Heart left ventricle (tissue), 16 donors: Measurements from ENCODE around the gene PLB1. TPM values are rescaled to one million over a fixed set of nuclear protein-coding genes. Genes with fewer than 3 reads are reported as not detected.

Experiments used
- ATAC-seq, 4 donors: fragments of 200-7000 bp; cut with Tn5 transposase; one replicate each; pipeline ENCODE4 v1.9.1; 2020 to 2022; ENCODE audit warnings: moderate library complexity in 4 of 4, mild to moderate bottlenecking in 3 of 4, moderate number of reproducible peaks in 1 of 4
- DNase-seq, 5 donors: peaks; one replicate each; pipeline ENCODE4 v3.0.0-alpha.2; 2020
- H3K27ac ChIP-seq, 12 donors: fragments of 200-600 bp; sonication (generic) in 4 of 12; one replicate each; pipeline versions ENCODE4 v1.5.0 to v1.8.0; 2016 to 2022; ENCODE audit warnings: mild to moderate bottlenecking in 2 of 12
- H3K27me3 ChIP-seq, 9 donors: fragments of 200-600 bp; sonication (generic) in 2 of 9; one replicate each; pipeline versions ENCODE4 v1.5.1 to v1.8.0; 2016 to 2022; ENCODE audit warnings: mild to moderate bottlenecking in 3 of 9
- H3K36me3 ChIP-seq, 9 donors: fragments of 200-600 bp; sonication (generic) in 2 of 9; one replicate each; pipeline versions ENCODE4 v1.5.0 to v1.8.0; 2018 to 2022; ENCODE audit warnings: mild to moderate bottlenecking in 2 of 9
- H3K4me1 ChIP-seq, 12 donors: fragments of 200-600 bp; sonication (generic) in 4 of 12; one replicate each; pipeline versions ENCODE4 v1.5.0 to v1.8.0; 2016 to 2022; ENCODE audit warnings: mild to moderate bottlenecking in 3 of 12
- H3K4me3 ChIP-seq, 12 donors: fragments of 200-600 bp; sonication (generic) in 4 of 12; one replicate each; pipeline versions ENCODE4 v1.5.0 to v1.8.0; 2017 to 2022; ENCODE audit warnings: mild to moderate bottlenecking in 9 of 12, moderate library complexity in 4 of 12
- H3K9me3 ChIP-seq, 12 donors: fragments of 200-600 bp; sonication (generic) in 4 of 12; one replicate each; pipeline versions ENCODE4 v1.5.0 to v1.8.0; 2016 to 2022; ENCODE audit warnings: mild to moderate bottlenecking in 1 of 12
- POLR2A ChIP-seq, 2 donors: fragments of 450-650 bp; IDR thresholded peaks; one replicate each; pipeline ENCODE4 v1.6.1; 2017; ENCODE audit warnings: antibody characterized with exemption in 2 of 2, mild to moderate bottlenecking in 2 of 2, moderate library complexity in 2 of 2
- WGBS, 4 donors: extraction: QIAGEN DNeasy Blood & Tissue Kit in 2 of 4; methylation state at CpG; one replicate each; pipeline versions ENCODE4 v1.1.5 to v1.1.7; 2013 to 2018; 5-methylcytosine and 5-hydroxymethylcytosine counted together
- intact Hi-C, 10 donors: fragments of 100-400 bp; cut with DNase I; formaldehyde crosslinking; loops; one replicate each; pipeline versions ENCODE4 v1.11.1 to v1.14.2; 2022
- polyA plus RNA-seq, 2 donors: library from polyadenylated mRNA; stranded (reverse); fragments of 200-250 nt; gene quantifications; one replicate each; pipeline ENCODE4 v1.2.3, GENCODE V29; 2013
- total RNA-seq, 9 donors: library from RNA; depleted of rRNA in 2 of 9; stranded (reverse); fragments of >200 nt in 2 of 9; fragmentation: NEBNext Ultra II Directional in 3 of 9; extraction: Animal tissue kit (Norgen Biotek cat#: 25700) in 3 of 9; gene quantifications; one replicate each; pipeline versions ENCODE4 v1.1.0 to v1.2.4, GENCODE V29; 2016 to 2023
- TF ChIP-seq, protein P1 (sequence below), 12 donors: fragments of 200-600 bp; sonication (generic) in 4 of 12; IDR thresholded peaks; one replicate each; pipeline versions ENCODE4 v1.5.0 to v1.8.0; 2018 to 2022; ENCODE audit warnings: antibody characterized with exemption in 12 of 12, mild to moderate bottlenecking in 5 of 12
- donor health status: ischemic (EF 13 %, LVEDD 7.1; RV severe dilation, severe dysfunction).
- donor health status: healthy with polysubstance abuse.
- donor health status: DM: no; HTN: yes; CAD: no.
- donor health status: DM: no; HTN: no; CAD: no.
- donor health status: ischemic (EF 25% LVEDD 6.9; RV normal size, moderate dysfunction).
- donor health status: ischemic (EF 25% LVEDD 5.7; RV mildly dilated, moderate dysfunction).
- donor health status: healthy.
- donor health status: DM: yes; HTN: yes; CAD: no.
- donor health status: ischemic (EF 35%, LVEDD 5.7; RV mildly dilated, moderate dysfunction).
- donor health status: nonischemic (EF 11% LVEDD 7.7; RV severe dilation, severe dysfunction).
- donor health status: DM: yes; HTN: yes; CAD: no.
- donor health status: PGD.
- donor health status: ischemic (EF 29% LVEDD 5.4; RV normal size, mild dysfunction).
- donor health status: nonischemic (EF 23%, LVEDD 6.1; RV moderate dilation, normal function).

The PLB1 gene
- total and polyA plus RNA-seq, 11 donors = 0.35 to 5.5 (median 1.3) TPM

DNA sequence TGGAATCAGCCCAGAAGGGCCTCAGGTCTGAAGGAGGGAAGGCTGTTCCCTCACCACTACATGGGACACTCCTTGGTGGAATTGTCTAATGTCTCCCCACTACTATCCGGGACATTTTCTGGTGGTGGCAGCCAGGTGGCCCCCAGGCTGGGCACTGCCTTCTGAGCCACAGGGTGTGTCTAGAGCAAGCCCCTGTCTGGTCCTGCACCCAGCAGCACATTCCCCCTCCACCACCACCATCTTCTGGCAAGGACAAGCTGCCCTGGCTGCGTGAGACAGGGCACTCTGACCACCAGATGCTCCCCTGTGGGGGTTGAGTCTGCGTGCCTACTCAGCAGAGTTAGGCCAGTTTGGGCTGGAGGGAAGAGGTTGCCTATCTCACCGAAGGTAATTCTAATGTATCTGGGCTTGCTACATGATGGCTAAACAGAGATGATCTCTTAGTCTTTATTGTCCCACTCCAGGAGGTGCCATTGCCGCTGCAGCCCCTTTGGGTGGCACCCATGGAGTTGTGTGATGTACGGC lies 106.3 kb downstream of the PLB1 start:
- ATAC-seq (no peak), DNase-seq (no peak)
- intact Hi-C loops = no loop called here
- Histone ChIP-seq H3K4me1 (peaks cover 0 to 32% (median 16%) of the 10 kb centered on the region in 12 donors), H3K9me3 (no peaks in the 10 kb centered on the region), H3K36me3 (no peaks in the 10 kb centered on the region), H3K4me3 (peak overlapping the region in 6 of 12 donors; percentile 10 to 50 (median 26)), H3K27me3 (no peaks in the 10 kb centered on the region), H3K27ac (peak overlapping the region in 7 of 12 donors; percentile 4 to 90 (median 48))
- WGBS, 4 donors = 76 to 93% (median 79%) methylated on average over 6 of the region's 6 CpGs
- TF ChIP-seq, protein P1, sequence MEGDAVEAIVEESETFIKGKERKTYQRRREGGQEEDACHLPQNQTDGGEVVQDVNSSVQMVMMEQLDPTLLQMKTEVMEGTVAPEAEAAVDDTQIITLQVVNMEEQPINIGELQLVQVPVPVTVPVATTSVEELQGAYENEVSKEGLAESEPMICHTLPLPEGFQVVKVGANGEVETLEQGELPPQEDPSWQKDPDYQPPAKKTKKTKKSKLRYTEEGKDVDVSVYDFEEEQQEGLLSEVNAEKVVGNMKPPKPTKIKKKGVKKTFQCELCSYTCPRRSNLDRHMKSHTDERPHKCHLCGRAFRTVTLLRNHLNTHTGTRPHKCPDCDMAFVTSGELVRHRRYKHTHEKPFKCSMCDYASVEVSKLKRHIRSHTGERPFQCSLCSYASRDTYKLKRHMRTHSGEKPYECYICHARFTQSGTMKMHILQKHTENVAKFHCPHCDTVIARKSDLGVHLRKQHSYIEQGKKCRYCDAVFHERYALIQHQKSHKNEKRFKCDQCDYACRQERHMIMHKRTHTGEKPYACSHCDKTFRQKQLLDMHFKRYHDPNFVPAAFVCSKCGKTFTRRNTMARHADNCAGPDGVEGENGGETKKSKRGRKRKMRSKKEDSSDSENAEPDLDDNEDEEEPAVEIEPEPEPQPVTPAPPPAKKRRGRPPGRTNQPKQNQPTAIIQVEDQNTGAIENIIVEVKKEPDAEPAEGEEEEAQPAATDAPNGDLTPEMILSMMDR (IDR thresholded peaks at IDR 0.05) = no peak
- no peak for TF ChIP-seq POLR2A (IDR thresholded peaks at IDR 0.05)

DNA sequence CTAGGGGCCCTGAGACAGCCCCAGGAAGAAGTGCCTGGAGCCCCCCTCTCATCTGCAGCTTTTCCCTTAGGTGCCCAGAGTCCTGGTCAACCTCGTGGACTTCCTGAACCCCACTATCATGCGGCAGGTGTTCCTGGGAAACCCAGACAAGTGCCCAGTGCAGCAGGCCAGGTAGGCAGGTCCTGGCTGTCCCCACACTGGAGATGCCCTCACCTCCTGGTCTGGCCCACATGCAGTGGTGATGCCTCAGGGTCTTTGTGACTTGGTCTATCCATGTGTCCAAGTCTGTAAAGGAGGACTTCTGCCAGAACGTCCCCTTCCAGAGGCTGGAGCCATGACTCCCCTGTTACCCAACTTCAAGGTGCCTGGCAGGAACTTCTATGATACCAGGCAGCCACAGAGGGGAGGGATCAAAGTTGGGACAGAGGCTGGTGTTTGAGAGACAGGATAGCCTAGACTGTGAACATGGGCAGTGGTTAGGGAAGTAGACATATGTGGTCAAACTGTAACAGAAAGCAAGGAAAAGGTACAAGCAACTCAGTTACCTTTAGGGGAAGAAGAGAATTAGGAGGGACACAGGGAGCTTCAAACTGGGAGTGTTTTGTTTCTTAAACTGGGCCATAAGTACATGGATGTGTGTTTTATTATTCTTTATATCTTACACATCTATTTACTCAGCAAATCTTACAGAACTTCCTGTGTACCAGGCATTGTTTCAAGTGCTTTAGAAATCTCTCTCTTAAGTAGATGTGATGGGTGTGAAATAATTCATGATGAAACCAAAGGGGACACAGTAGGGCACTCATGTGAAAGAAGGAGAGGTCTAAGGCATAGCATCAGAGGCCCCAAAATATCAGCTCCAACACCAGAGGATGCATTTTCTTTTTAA lies 107.1 kb downstream of the PLB1 start:
- H3K27ac ChIP-seq = peak overlapping the region in 5 of 12 donors; percentile 38 to 90 (median 50)
- H3K27me3 ChIP-seq = no peaks in the 10 kb centered on the region
- H3K4me3 ChIP-seq = peak overlapping the region in 5 of 12 donors; percentile 10 to 50 (median 27)
- intact Hi-C loops = no loop called here
- H3K4me1 ChIP-seq = peaks cover 0 to 34% (median 18%) of the 10 kb centered on the region in 12 donors
- ATAC-seq (no peak), DNase-seq (no peak)
- H3K9me3 ChIP-seq = no peaks in the 10 kb centered on the region
- TF ChIP-seq, protein P1 (IDR thresholded peaks at IDR 0.05) = no peak
- no peak for TF ChIP-seq POLR2A (IDR thresholded peaks at IDR 0.05)
- no peaks in the 10 kb centered on the region for H3K36me3 ChIP-seq
- WGBS, 4 donors = 87 to 95% (median 93%) methylated on average over 2 to 3 of the region's 3 CpGs

DNA sequence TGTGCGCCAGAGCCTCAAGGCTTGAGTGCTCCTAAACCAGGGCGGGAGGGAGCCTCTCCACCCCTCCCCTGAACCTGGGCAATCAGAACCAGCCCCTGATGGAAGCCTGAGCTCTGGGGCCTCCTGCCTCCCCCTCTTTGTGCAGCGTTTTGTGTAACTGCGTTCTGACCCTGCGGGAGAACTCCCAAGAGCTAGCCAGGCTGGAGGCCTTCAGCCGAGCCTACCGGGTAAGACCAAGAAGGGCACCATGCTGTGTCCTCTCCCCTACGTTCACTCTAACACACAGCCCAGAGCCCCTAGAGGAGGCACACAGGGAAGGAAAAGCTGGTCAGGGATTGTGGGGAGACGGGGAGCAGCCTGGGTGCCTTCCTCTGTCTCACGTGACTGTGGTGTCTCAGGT lies 108.0 kb downstream of the PLB1 start:
- intact Hi-C loops = no loop called here
- H3K27me3 ChIP-seq = no peaks in the 10 kb centered on the region
- 87 to 93% (median 90%) methylated on average over 5 to 10 of the region's 10 CpGs for WGBS, 4 donors
- ATAC-seq = no peak
- H3K4me3 ChIP-seq = no peak overlapping the region
- H3K9me3 ChIP-seq = no peaks in the 10 kb centered on the region
- H3K4me1 ChIP-seq = peaks cover 0 to 36% (median 13%) of the 10 kb centered on the region in 12 donors
- peak in 1 of 5 donors; percentile 17 for DNase-seq
- no peaks in the 10 kb centered on the region for H3K36me3 ChIP-seq
- H3K27ac ChIP-seq = peak overlapping the region in 2 of 12 donors; percentile 17 to 90
- TF ChIP-seq, protein P1 (IDR thresholded peaks at IDR 0.05) = no peak
- TF ChIP-seq POLR2A (IDR thresholded peaks at IDR 0.05) = no peak

DNA sequence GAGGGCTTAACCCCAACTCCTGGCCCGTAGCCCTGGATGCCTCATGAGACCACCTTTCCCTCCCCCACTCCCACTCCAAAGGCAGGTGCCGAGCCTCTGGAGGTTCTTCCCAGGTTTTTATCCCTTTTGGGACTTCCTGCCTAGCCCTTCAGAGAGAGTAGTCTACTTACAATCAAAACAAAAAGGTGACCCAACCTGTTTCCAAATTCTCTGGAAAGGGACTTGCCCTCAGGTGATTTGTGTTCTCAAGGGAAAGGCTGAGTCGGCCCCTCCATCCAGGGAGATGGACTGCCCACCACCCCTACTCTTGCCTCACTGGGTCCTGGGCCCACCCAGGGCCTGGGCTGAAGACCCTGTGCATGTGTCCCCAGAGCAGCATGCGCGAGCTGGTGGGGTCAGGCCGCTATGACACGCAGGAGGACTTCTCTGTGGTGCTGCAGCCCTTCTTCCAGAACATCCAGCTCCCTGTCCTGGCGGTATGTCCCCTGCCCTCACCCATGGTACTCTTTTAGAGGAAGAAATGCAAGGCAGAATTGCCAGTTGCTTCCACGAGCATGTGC lies 108.5 kb downstream of the PLB1 start:
- ATAC-seq (no peak), DNase-seq (peak in 1 of 5 donors; percentile 7)
- 88 to 95% (median 93%) methylated on average over 9 of the region's 9 CpGs for WGBS, 4 donors
- no peaks in the 10 kb centered on the region for H3K27me3 ChIP-seq
- peaks cover 0 to 41% (median 14%) of the 10 kb centered on the region in 12 donors for H3K4me1 ChIP-seq
- no peak for TF ChIP-seq POLR2A (IDR thresholded peaks at IDR 0.05)
- TF ChIP-seq, protein P1 (IDR thresholded peaks at IDR 0.05) = no peak
- no peaks in the 10 kb centered on the region for H3K9me3 ChIP-seq
- no peaks in the 10 kb centered on the region for H3K36me3 ChIP-seq
- no peak overlapping the region for H3K4me3 ChIP-seq
- intact Hi-C loops = no loop called here
- H3K27ac ChIP-seq = no peak overlapping the region
